Kidney glomerular epithelial cell (primary cell): Measurements from ENCODE around the gene F11R.
"Not testable (repeated sequence)": the region's sequence is repeated elsewhere in the genome, so short reads cannot be mapped to it uniquely, and the experiment has no call there.

Experiments used
- DNase-seq: peaks from one replicate; lab custom pipeline; 2025; lab: John Stamatoyannopoulos, UW

F11R gene

DNA sequence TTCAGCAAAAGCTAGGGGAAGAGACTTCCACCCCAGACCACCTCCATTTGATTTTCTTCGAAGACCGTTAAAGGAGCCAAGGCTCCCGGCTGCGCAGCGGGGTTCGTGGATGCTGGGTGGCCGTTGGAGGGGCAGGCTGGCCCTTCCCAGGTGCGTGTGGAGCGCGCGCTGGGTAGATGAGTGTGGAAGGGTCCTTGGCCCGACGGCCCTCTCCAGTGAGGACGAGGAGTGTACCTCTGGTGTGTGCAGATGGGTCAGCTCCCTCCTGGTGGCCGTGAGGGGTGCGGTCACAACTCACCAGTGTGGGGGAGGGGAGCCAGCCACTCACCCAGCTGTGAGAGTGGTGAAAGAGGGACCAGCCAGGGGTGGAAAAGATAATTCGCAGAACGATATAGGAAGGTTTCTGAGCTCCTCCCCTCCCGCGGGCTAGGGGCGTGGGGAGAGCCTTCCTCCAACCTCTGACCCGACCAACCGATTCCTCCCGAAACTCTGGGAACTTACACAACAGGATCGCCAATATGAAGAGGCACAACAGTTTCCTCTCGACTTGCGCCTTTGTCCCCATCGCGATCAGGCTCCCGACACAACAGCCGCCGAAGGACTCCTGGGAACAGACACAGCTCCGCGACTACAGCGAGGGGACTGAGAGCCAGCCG lies at the start of gene F11R:
TSS of gene F11R (minus strand) at position 644 of the 656 bp plus-strand sequence. CDS start at position 565, 79 bp downstream.
- DNase-seq, result peak; percentile 49

DNA sequence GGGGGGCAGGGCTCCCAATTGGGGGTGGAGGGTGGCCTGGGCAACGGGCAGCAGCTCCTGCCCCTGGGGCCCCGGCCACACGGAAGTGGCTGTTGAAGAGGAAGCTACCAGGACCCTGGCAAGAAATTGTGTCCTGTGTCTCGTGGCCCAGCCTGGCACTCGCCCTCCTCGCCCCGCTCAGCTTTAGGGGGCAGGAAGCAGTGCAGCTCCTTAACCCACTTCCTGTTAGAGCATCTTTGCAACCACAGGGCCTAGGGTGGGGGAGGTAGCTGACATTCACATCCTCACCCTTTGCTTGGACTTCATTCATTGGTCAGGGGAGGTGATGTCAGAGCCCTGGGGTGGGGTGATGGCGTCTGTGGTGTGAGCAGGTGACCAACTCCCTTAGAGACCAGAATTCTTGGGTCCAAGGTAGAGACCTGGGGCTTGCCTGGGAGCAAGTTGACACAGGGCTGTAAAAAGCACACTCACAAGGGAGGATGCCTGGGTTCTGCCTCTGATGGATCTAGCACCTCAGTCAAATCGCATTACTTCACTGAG lies 48.8 kb upstream of the F11R start, which contains the start of gene ARHGAP30:
TSS of gene ARHGAP30 (minus strand) at position 161 of the 540 bp plus-strand sequence. CDS start 267 bp downstream, outside the sequence.
- DNase-seq, result no peak

DNA sequence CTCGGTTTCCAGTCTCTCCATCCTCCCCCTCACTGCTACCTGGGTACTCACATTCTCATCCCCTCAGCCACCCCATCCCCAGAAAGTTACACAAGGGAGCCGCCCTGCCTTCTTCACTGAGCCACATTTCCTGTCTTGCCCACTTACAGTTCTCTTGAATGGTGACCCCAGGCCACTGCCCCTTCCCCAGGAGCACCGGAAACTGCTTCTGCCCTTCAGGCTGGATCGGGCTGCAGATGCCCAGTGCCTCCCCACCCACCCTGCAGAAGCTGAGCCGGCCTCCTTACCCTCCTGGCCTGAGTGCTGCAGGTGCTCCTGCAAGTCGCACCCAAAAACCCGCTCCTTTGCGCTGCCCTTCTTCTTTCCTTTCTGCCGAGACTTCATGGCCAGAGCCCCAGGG lies 48.3 kb upstream of the F11R start:
- no peak for DNase-seq

DNA sequence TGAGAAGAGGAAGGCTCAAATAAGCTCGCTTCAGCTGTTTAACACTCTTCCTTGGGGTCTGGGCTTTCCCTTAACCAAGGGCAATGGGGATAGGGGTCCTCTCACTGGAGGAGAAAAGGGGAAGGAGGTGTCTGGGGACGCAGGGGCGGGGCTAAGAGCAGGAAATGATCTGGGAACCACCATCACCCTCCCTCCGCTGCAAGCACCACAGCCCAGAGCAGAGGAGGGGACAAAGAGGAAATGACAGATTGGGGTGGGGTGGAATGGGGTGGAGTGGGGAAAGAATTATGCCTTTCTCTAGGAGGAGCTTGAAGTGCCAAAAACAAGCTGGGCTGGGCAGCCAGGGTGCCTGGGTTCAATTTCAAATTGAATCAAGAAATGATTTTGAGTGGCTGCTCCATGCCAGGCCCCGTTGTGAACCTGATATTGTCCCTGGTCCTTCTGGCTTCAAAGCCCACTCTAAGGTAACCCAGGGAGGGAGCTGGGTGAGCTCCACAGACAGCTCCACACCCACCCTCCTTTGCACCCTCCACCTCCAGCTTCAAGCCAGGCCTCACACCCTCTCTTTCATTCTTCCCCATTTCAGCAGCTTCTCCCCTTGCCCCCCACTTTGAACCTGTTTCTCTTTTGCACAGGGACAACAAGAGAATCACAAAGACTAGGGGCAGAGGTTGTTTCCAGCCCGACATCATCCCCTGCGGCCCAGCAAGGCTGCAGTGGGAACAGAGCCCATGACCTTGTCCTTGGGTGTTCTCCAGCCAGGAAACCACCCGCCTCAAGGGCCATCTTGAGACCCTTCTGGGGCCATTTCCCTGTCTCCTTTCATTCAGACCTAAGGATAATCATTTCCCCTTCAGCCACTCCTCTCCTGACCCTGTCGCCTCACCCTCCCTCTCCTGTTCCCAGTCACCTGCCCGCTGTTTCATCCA lies 47.6 kb upstream of the F11R start:
- no peak for DNase-seq

DNA sequence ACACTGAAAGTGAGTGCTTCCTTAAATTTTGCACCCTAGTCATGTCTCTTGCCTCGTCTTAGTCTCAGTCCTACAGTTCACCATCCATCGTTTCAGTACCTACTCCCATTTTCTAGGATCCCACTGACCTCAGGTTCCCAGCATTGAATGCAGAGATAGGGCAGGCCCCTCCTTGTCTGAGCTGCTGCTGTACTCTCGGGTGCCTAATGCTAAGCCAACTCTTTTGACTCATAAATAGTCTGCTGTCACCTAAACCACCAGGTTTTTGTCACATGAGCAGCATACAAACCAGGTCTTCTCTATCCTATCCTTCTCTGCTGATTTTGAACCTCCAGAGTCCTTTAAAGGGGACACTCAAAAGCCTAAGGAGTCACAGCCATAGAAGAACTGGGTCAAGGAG lies 45.7 kb upstream of the F11R start:
- no peak for DNase-seq

DNA sequence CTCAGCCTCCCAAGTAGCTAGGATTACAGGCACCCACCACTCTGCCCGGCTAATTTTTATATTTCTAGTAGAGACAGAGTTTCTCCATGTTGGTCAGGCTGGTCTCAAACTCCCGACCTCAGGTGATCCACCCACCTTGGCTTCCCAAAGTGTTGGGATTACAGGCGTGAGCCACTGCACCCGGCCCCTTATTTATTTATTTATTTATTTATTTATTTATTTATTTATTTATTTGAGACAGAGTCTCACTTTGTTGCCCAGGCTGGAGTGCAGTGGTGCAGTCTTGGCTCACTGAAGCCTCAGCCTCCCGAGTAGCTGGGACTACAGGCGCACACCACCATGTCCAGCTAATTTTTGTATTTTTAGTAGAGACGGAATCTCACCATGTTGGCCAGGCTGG lies 44.7 kb upstream of the F11R start:
- DNase-seq, result not testable (repeated sequence)

DNA sequence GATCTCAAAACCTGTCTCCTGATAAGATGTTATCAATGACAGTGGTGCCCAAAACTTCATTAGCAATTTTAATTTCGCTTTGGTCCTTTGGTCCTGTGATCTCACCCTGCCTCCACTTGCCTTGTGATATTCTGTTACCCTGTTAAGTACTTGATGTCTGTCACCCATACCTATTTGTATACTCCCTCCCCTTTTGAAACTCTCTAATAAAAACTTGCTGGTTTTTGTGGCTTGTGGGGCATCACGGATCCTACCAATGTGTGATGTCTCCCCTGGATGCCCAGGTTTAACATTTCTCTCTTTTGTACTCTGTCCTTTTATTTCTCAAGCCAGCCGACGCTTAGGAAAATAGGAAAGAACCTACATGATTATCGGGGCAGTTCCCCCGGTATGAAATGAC lies 43.0 kb upstream of the F11R start:
- DNase-seq, result not testable (repeated sequence)

DNA sequence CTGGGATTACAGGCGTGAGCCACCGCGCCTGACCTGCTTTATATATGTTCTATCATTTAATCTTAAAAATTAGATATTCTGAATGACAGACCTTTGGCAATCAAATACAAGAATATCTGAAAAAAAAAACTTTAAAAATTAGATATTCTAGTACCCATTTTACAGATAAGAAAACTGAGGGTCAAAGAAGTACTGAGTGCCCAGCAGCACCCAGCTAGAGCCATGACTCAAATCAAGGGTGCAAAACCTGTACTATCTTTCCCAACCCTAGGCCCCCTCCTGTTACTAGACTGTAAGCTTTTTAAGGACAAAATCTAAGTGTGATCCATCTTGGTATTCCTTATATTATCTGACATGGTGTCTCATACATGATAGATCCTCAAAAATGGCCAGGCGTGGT lies 40.5 kb upstream of the F11R start:
- no peak for DNase-seq

DNA sequence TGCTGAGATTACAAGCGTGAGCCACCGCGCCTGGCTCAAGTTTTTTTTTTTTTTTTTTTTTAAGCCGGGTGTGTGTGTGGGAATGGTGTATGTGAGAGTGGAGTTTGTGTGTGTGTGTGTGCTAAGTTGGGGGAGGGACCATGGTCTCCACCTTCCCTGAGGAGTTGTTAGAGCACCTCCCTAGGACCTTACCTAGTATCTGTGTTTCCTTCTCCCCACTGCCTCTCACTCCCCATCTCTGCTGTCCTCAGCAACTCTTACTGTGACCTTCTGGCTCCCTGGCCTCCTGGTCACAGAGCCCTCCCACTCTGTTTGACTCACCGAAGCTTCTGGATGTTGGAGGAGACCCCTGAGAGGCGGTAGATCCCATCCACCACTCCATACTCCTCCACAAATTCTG lies 38.3 kb upstream of the F11R start:
- DNase-seq, result no peak

DNA sequence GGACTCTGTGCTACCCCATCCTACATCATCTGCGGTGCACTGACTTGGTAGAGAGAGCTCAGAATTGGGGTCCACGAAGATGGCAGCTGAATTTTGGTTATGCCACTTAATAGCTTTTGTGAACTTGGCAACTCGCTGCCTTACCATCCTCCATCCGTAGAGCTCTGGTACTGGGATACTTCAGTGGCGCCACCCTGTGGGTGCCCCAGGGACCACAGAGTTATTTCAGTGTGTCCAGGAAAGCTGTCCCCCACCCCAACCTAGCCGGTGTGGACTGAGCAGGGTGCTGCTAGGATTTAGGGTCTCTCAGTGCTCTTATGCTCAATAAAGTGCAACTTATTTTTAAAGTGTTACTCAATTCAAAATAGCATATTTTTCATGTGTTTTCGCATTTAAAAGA lies 33.9 kb upstream of the F11R start:
- DNase-seq, result no peak

DNA sequence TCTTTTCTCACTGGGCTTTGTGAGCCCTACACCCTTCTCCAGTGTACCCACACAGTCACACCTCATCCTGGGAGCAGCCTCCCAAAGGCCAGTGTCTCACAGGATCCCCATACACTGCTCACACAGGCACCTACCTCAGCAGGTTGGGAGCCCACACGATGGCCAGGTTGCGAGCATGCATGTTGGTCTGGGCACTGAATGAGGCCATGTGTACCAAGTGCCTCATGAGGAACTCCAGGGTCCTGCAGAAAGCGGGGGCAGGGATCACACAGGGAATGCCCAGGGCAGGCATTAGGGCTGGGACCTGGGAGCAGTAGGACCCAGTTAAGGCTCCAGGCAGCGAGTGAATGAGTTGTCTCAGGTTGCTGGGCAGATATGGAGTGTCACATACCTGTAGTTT lies 33.3 kb upstream of the F11R start:
- DNase-seq, result no peak

DNA sequence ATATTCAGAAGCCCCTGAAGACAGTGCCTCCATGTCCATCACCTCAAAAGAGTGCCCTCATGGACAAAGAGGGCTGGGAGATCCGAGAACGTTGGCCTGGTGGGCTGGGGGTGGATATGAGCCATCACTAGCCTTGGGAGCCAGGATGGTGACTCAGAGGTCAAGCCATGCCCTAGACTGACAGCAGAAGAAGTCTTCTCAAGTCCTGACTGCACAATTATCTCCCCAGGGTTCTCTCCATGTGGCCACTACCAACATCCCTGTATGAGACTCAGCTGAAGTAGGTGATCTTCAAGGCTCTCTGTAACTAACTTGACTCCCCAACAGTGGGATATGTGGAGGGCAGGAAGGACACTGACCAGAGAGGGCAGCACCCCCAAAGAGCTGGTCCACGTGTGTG lies 31.9 kb upstream of the F11R start:
- DNase-seq, result no peak

DNA sequence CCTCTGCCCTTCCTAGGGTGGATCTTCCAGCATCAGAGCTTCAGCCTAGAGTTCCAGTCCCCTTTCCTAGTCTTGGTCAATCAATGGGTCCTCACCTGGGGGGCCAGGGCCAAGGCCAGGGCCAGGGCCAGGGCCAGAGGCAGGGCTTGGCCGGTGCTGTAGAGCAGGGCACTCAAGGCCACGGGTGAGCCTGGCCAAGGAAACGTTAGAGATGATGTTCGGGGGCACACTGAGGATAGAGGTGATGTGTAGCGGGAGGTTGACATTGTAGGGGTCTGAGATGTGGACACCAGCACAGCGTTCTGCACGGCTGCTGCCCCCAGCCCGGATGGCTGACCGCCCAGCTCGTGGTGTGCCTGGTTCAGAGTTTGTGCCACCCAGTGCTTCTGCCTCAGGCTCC lies 30.3 kb upstream of the F11R start:
- no peak for DNase-seq

DNA sequence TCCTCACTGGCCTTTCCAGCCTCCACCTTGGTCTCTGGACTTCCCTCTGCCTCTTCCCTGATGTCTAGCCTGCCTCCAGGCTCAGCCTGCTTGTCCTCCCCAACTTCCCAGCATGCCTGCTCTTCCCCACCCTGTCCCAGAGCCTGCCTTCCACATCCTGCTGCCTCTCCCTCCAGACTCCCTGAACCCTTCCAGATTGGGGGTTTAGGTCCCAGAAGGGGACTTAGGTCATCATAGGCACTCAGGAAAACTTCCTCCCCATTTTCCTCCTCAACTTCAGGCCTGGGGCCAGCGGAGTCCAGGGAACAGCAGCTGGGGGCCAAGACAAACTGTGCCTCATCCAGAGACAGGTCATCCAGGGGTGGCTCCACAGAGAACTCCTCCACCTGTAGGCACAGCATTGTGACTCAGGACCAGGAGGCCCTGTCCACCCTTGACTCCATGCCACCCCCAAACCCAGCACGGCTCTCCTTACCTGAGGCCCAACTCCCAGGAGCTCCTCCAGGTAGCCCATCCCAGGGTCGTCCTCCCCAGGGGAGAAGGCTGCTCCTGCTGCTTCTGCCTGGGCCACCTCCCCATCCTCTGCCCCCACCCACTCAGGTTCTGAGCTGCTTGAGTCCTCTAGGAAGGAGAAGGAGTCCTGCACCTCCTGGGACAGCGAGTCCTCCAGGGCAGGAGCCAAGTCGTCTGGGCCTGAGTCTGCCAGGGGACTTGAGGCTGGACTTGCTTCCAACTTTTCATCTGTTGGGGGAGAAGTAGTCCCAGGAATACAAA lies 28.2 kb upstream of the F11R start:
- DNase-seq, result no peak

DNA sequence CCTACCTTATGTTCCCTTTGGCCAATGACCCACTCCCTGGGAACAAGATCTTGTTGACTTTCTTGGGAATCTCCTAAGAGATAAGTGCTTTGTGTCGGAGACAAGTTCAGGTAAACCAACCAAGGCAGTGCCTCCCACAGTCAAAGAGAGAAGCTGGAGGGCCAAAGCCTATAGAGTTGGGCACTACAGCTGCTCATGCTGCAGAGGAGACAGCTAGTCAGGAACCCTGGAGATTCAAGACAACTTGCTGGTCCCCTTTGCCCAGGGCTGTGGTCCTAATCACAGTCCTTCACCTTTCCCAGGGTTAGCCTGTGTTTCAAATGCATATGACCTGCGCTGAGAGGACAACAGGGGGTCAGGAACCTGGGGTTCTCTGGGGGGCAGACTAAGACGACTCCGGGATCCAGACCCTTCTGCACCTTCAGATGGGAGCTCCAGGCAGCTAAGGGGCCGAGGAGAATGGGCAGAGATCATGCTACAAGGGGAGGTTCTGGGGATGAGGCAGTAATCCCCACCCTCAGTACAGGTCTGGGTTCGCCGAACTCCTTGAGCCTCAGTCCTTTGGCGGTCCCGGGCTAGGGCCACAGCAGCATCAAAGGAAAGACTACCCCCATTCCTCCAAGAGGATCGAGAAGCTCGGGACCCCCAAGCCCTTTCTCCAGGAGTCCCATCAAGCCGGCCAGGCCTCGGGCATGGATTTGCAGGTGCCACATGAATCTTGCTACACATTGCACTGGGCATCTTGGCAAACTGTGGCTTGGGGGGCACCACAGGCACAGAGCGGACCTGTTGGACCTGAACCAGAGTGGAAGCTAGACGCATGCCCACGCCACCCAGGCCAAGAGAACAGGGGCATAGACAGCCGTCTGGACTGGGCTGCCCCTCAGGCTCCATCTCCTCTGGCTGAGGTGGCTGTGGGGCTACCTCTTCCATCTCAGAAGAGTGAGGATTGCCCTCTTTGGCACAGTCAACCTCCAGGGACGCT lies 26.8 kb upstream of the F11R start:
- no peak for DNase-seq

DNA sequence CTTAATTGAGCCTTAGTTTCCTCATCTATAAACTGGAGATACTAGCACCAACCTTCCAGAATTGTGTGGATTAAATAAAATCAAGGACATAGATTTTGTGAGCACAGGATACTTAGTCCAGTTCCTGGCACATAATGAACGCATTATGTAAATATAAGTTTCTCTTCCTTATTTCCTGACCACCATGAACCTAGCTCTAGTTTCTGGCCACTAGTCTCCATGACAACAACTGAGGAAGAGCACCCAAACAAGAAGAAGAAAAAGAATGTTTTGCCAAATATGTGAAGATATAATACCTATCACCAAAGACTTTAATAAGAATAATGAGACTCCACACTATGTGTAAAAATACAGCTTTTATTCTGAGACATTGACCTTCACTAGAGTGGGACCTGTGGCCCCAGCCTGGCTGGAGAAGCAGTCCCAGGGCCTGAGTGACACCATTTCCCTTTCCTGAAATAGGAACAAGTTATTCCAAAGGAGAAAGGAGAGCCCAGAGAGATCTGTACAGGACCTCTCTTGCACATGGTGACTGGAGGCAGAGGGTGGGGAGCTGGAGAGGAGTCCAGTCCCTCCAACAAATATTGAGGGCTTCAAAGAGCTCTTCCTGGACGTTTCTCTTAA lies 25.8 kb upstream of the F11R start:
- no peak for DNase-seq

DNA sequence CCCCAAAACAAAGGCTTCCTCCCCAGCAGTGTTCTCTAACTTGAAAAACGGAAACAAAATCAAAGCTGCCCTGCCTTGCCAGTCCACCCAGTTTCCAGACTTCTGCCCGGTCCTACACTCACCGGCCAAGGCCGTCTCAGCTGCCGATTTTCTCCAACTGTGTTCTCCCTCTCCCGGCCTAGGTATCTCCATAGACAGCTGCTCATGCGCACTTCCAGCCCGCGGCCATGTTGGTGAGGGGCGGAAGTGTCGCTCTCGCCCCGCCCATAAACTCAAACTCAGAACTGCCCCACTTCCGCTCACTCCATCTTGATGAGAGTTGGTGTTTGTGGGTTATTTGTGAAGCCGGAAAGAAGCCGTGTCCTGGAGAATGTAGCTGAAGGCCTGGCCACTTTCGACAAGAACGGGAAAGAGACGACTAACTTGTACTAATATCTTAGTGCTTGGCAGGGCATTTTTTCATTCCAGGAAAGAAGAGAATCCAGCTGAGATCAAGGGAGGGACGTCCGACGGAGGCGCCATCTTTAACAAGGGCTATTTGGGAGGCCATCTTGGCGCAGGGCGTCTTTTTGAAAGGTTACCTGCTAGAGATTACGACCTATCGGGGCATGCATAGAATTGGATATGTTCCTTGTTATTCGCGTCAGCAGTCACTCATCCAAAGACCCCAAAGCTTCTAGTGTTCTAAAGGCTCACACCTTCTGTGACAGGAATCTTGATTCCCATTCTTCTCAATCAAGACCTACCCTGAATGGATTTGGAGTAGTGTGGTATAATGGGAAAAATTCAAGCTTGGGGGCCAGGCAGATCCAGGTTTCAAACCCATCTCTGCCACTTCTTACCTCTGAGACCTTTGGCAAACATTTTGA lies 25.0 kb upstream of the F11R start, which contains the start of gene USF1:
TSS of gene USF1 (minus strand) at position 242 of the 869 bp plus-strand sequence. CDS start 2,702 bp downstream, outside the sequence.
- DNase-seq, result peak; percentile 96

DNA sequence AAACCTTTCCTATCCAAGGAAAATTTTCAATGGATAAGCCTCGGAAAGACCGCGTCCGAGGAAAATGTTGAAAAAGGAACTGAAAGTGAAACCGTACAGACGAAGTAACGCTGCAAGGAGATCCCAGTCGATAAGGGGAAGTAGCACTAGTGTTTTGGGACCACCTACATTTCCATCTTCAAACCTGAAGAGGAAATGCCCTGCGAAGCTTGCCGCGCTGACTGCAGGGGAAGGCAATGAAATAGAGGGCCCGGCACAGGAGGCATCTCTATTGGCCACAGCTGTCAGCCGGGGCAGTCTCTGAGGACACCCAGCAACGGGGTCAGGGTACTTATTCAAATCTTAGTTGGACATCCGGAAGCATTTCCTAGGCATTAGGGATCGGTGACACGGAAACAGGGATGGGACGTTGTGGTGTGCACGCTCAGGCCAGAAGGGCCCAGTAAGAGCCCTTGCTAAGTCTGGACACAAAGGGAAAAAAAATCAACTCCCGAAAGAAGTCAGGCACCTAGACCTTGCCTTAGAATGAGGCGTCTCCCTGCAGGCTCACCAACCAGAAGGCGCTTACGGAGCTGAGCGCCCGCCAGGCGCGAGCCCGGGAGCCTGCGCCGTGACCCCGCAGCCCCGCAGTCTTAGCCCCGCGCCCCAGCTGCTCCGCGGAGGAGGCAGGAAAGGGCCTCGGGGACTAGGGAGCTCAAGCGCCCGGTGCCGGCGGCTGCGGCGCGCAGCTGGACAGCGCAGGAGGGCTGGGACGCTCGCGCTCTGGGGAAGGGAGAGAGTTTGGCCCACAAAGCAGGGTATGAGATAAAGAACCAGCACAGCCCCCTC lies 24.2 kb upstream of the F11R start:
- peak; percentile 57 for DNase-seq
